ENCODE measurements around the gene ARPC1A.

ARPC1A gene

DNA sequence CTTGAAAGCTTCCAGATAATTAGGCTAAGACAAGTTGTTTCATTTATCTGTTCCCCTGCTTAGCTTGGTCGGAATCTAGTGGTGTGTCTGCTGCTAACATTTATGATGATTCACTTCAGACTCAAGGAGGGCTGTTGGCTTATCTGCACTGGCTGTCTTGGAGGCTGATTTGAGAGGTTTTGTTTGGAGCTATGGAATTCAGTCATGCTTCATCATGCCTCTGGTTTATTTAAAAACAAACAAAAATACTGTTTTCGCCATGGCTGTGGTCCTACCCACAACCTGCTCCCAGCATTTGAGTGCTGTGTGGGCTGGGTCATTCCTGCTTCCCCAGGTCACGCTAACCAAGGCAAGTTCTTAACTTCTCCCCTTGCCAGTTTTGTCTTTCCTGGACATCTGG lies 37.1 kb downstream of the ARPC1A start:
- no peak overlapping the region for H4K91ac ChIP-seq (ENCODE audit: low read depth, low read length)
- no peak overlapping the region for H2BK120ac ChIP-seq (ENCODE audit: insufficient read depth, low read length, poor library complexity)
- no peak overlapping the region for H3K18ac ChIP-seq (ENCODE audit: low read length)
- H3K27me3 ChIP-seq (ENCODE audit: insufficient read depth, low read length), result no peaks in the 10 kb centered on the region
- H3K9me3 ChIP-seq (ENCODE audit: insufficient read depth, low read depth, low read length), result peaks cover 3% of the 10 kb centered on the region
- H2BK12ac ChIP-seq (ENCODE audit: low read length), result no peak overlapping the region
- no peaks in the 10 kb centered on the region for H3K79me2 ChIP-seq (ENCODE audit: control insufficient read depth, insufficient read depth, low read length, poor library complexity)
- H3K4me1 ChIP-seq (ENCODE audit: control insufficient read depth in 1 of 2, insufficient read depth in 2 of 2, low read length in 2 of 2), result no peaks in the 10 kb centered on the region
- no peak overlapping the region for H4K8ac ChIP-seq (ENCODE audit: low read depth, low read length)
- H3K9ac ChIP-seq (ENCODE audit: low read length), result no peak overlapping the region
- no peak overlapping the region for H2BK5ac ChIP-seq (ENCODE audit: low read depth, low read length, poor library complexity)
- WGBS (ENCODE audit: extremely low coverage, insufficient coverage, insufficient read length), result no CpG with 5 or more reads among the region's 3 CpGs
- H3K4ac ChIP-seq (ENCODE audit: low read depth, low read length), result no peak overlapping the region
- no peak overlapping the region for H2AFZ ChIP-seq (ENCODE audit: insufficient read depth, low read length, poor library complexity)
- no peak overlapping the region for H3K14ac ChIP-seq (ENCODE audit: low read length)
- H3K4me3 ChIP-seq (ENCODE audit: low read depth, low read length), result no peak overlapping the region
- H3K27ac ChIP-seq (ENCODE audit: low read depth, low read length), result no peak overlapping the region
- no peak overlapping the region for H3K4me2 ChIP-seq (ENCODE audit: low read length)
- peak; percentile 60 to 68 for DNase-seq
- no peak overlapping the region for H2AK5ac ChIP-seq (ENCODE audit: low read length)
- H4K12ac ChIP-seq (ENCODE audit: low read depth, low read length), result no peak overlapping the region
- peaks cover 58 to 70% of the 10 kb centered on the region in 2 experiments for H3K36me3 ChIP-seq (ENCODE audit: control insufficient read depth in 1 of 2, insufficient read depth in 2 of 2, low read length in 2 of 2)
- no peak overlapping the region for H3K23ac ChIP-seq (ENCODE audit: low read length)
- no peaks in the 10 kb centered on the region for H3K79me1 ChIP-seq (ENCODE audit: low read length)

DNA sequence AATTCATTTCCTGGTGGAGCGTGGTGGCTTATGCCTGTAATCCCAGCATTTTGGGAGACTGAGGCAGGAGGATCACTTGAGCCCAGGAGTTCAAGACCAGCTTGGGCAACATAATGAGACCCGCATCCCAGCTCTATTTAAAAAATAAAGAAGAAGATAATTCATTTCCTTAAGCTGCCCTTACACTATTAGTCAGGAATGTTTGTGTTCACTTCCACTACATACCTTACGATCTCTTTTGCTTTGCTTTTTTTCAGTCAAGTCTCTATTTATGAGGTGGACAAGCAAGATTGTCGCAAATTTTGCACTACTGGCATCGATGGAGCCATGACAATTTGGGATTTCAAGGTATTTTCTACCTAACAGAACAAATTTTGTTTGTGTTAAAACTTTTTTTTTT lies 37.6 kb downstream of the ARPC1A start:
- Histone ChIP-seq H4K8ac (ENCODE audit: low read depth, low read length) (no peak overlapping the region), H2AFZ (ENCODE audit: insufficient read depth, low read length, poor library complexity) (no peak overlapping the region), H2BK5ac (ENCODE audit: low read depth, low read length, poor library complexity) (no peak overlapping the region), H3K23ac (ENCODE audit: low read length) (no peak overlapping the region), H2AK5ac (ENCODE audit: low read length) (no peak overlapping the region), H3K36me3 (ENCODE audit: control insufficient read depth in 1 of 2, insufficient read depth in 2 of 2, low read length in 2 of 2) (peaks cover 54 to 65% of the 10 kb centered on the region in 2 experiments), H3K4ac (ENCODE audit: low read depth, low read length) (no peak overlapping the region), H3K27me3 (ENCODE audit: insufficient read depth, low read length) (no peaks in the 10 kb centered on the region), H3K4me3 (ENCODE audit: low read depth, low read length) (no peak overlapping the region), H4K91ac (ENCODE audit: low read depth, low read length) (no peak overlapping the region), H3K27ac (ENCODE audit: low read depth, low read length) (no peak overlapping the region), H2BK120ac (ENCODE audit: insufficient read depth, low read length, poor library complexity) (no peak overlapping the region), H3K9me3 (ENCODE audit: insufficient read depth, low read depth, low read length) (peaks cover 3% of the 10 kb centered on the region), H3K18ac (ENCODE audit: low read length) (no peak overlapping the region), H3K79me2 (ENCODE audit: control insufficient read depth, insufficient read depth, low read length, poor library complexity) (no peaks in the 10 kb centered on the region), H3K79me1 (ENCODE audit: low read length) (no peaks in the 10 kb centered on the region), H4K12ac (ENCODE audit: low read depth, low read length) (no peak overlapping the region), H3K4me1 (ENCODE audit: control insufficient read depth in 1 of 2, insufficient read depth in 2 of 2, low read length in 2 of 2) (no peaks in the 10 kb centered on the region), H3K9ac (ENCODE audit: low read length) (no peak overlapping the region), H3K4me2 (ENCODE audit: low read length) (no peak overlapping the region), H3K14ac (ENCODE audit: low read length) (no peak overlapping the region), H2BK12ac (ENCODE audit: low read length) (no peak overlapping the region)
- no CpG with 5 or more reads among the region's 5 CpGs for WGBS (ENCODE audit: extremely low coverage, insufficient coverage, insufficient read length)
- DNase-seq, result peak in 1 of 2 donors; percentile 74

DNA sequence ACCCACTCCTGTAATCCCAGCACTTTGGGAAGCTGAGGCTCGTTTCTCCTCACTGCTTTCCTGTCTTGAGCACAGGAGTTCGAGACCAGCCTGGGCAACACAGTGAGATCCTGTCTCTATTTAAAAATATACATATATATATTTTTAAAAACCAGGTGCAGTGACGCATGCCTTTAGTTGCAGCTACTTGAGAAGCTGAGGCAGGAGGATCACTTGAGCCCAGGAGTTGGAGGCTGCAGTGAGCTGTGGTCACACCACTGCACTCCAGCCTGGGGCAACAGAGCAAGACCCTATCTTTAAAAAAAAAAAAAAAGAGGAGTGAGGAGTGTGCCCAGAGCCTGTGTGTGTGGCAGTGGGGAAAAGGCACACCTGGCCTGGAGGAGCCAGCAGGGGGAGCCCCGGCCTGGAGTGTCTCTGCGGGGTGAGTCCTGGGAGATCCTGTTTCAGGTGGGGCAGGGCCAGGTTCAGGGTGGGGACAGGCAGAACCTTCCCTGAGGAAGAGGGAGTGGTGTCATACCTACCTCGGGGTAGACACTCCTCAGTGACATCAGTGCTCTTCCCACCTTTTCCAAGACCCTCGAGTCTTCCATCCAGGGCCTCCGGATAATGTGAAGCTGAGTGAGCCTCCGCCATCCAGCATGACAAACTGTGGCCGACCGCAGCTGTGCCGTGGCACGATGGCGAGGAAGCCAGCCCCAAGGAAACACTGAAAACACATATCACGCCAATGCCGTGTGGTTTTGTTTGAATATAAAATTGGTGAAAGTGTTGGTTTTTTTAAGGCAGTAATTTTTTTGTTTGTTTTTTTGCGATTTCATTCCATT lies 39.8 kb downstream of the ARPC1A start:
- Histone ChIP-seq H3K14ac (ENCODE audit: low read length) (no peak overlapping the region), H3K79me2 (ENCODE audit: control insufficient read depth, insufficient read depth, low read length, poor library complexity) (no peaks in the 10 kb centered on the region), H3K9me3 (ENCODE audit: insufficient read depth, low read depth, low read length) (no peaks in the 10 kb centered on the region), H3K9ac (ENCODE audit: low read length) (no peak overlapping the region), H2BK5ac (ENCODE audit: low read depth, low read length, poor library complexity) (no peak overlapping the region), H2AK5ac (ENCODE audit: low read length) (no peak overlapping the region), H3K4me3 (ENCODE audit: low read depth, low read length) (no peak overlapping the region), H3K4me2 (ENCODE audit: low read length) (no peak overlapping the region), H2BK12ac (ENCODE audit: low read length) (no peak overlapping the region), H3K36me3 (ENCODE audit: control insufficient read depth in 1 of 2, insufficient read depth in 2 of 2, low read length in 2 of 2) (peaks cover 37 to 49% of the 10 kb centered on the region in 2 experiments), H3K4ac (ENCODE audit: low read depth, low read length) (no peak overlapping the region), H4K91ac (ENCODE audit: low read depth, low read length) (no peak overlapping the region), H4K8ac (ENCODE audit: low read depth, low read length) (no peak overlapping the region), H3K18ac (ENCODE audit: low read length) (no peak overlapping the region), H4K12ac (ENCODE audit: low read depth, low read length) (no peak overlapping the region), H2AFZ (ENCODE audit: insufficient read depth, low read length, poor library complexity) (no peak overlapping the region), H3K27me3 (ENCODE audit: insufficient read depth, low read length) (no peaks in the 10 kb centered on the region), H2BK120ac (ENCODE audit: insufficient read depth, low read length, poor library complexity) (no peak overlapping the region), H3K4me1 (ENCODE audit: control insufficient read depth in 1 of 2, insufficient read depth in 2 of 2, low read length in 2 of 2) (no peaks in the 10 kb centered on the region), H3K23ac (ENCODE audit: low read length) (no peak overlapping the region), H3K79me1 (ENCODE audit: low read length) (no peaks in the 10 kb centered on the region), H3K27ac (ENCODE audit: low read depth, low read length) (no peak overlapping the region)
- no CpG with 5 or more reads among the region's 17 CpGs for whole genome bisulfite sequencing (ENCODE audit: extremely low coverage, insufficient coverage, insufficient read length)
- peak; percentile 35 to 70 for DNase-seq

DNA sequence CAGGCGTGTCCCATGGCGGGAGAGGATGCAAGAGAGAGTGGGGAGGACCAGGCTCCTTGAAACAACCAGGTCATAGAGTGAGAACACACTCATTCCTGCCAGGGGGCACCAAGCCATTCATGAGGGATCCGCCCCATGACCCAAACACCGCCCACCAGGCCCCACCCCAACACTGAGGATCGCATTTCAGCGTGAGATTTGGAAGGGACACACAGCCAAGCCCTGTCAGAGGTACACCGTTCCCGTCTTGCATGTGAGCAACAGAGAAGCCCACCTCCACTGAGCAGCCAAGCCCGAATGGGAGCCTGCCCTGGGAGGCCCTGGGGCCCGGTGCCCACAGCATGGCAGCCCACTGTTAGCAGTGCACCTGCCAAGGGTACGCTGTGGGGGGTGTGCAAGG lies 40.9 kb downstream of the ARPC1A start:
- no peaks in the 10 kb centered on the region for H3K79me1 ChIP-seq (ENCODE audit: low read length)
- H2BK5ac ChIP-seq (ENCODE audit: low read depth, low read length, poor library complexity), result no peak overlapping the region
- H3K9me3 ChIP-seq (ENCODE audit: insufficient read depth, low read depth, low read length), result no peaks in the 10 kb centered on the region
- WGBS (ENCODE audit: extremely low coverage, insufficient coverage, insufficient read length), result no CpG with 5 or more reads among the region's 11 CpGs
- no peak overlapping the region for H2BK120ac ChIP-seq (ENCODE audit: insufficient read depth, low read length, poor library complexity)
- no peak overlapping the region for H3K27ac ChIP-seq (ENCODE audit: low read depth, low read length)
- no peak overlapping the region for H2AK5ac ChIP-seq (ENCODE audit: low read length)
- H3K79me2 ChIP-seq (ENCODE audit: control insufficient read depth, insufficient read depth, low read length, poor library complexity), result no peaks in the 10 kb centered on the region
- H4K91ac ChIP-seq (ENCODE audit: low read depth, low read length), result no peak overlapping the region
- no peaks in the 10 kb centered on the region for H3K27me3 ChIP-seq (ENCODE audit: insufficient read depth, low read length)
- peaks cover 0 to 3% of the 10 kb centered on the region in 2 experiments for H3K4me1 ChIP-seq (ENCODE audit: control insufficient read depth in 1 of 2, insufficient read depth in 2 of 2, low read length in 2 of 2)
- no peak overlapping the region for H2BK12ac ChIP-seq (ENCODE audit: low read length)
- H3K9ac ChIP-seq (ENCODE audit: low read length), result no peak overlapping the region
- no peak overlapping the region for H4K12ac ChIP-seq (ENCODE audit: low read depth, low read length)
- no peak for DNase-seq
- H3K36me3 ChIP-seq (ENCODE audit: control insufficient read depth in 1 of 2, insufficient read depth in 2 of 2, low read length in 2 of 2), result peaks cover 33 to 43% of the 10 kb centered on the region in 2 experiments
- no peak overlapping the region for H3K18ac ChIP-seq (ENCODE audit: low read length)
- no peak overlapping the region for H3K4me2 ChIP-seq (ENCODE audit: low read length)
- no peak overlapping the region for H2AFZ ChIP-seq (ENCODE audit: insufficient read depth, low read length, poor library complexity)
- no peak overlapping the region for H3K4ac ChIP-seq (ENCODE audit: low read depth, low read length)
- H3K4me3 ChIP-seq (ENCODE audit: low read depth, low read length), result no peak overlapping the region
- H4K8ac ChIP-seq (ENCODE audit: low read depth, low read length), result no peak overlapping the region
- H3K14ac ChIP-seq (ENCODE audit: low read length), result no peak overlapping the region
- no peak overlapping the region for H3K23ac ChIP-seq (ENCODE audit: low read length)
